HEK293T (cell line): ENCODE data around the gene ZBTB20.

Experiments
- FOXA1 ChIP-seq: fragments of 450-650 bp; IDR thresholded peaks from 2 replicates; pipeline ENCODE4 v1.6.1; 2016; ENCODE audit warnings: mild to moderate bottlenecking
- FOXM1 ChIP-seq: fragments of 450-650 bp; IDR thresholded peaks from 2 replicates; pipeline ENCODE4 v1.6.1; 2017; ENCODE audit warnings: mild to moderate bottlenecking, borderline replicate concordance
- HDGF ChIP-seq: fragments of 450-650 bp; IDR thresholded peaks from 2 replicates; pipeline ENCODE4 v1.6.1; 2017; ENCODE audit warnings: antibody characterized with exemption, borderline replicate concordance

DNA sequence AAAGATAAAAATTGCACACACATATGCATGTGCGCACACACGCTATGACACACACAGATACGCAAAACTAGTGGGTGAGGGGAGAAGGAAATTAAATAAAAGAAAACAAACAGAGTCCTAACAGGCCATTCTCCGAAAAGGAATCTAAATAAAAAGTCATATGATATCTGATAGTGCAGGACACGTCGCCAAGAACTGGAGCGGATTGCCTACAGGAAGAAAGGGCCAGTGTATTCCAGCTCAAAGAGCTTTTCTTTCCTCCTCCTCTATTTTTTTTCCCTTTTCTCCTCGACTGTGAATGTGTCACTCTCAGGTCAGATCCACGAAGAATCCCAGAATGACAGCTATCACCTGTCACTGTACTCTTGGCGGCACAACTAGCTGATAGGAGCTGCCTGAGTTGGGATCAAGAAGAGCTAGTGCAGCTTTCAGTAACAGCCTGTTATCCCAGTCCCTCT, 695.5 kb downstream of the ZBTB20 start:
- TF ChIP-seq HDGF: no peak
- no peak for TF ChIP-seq FOXM1
- no peak for TF ChIP-seq FOXA1
